Gastroesophageal sphincter (tissue), 3 donors: ENCODE data around the gene SLC26A8.

Experiments
- EP300 ChIP-seq: sonication (generic); formaldehyde crosslinking; IDR thresholded peaks from one replicate; pipeline ENCODE4 v1.6.1; 2017; ENCODE audit warnings: antibody characterized with exemption, mild to moderate bottlenecking
- TF ChIP-seq, protein P1 (sequence below), 4 experiments: fragments of 200-600 bp in 2 of 4; fragments of 450-650 bp in 2 of 4; sonication (generic) in 1 of 4; IDR thresholded peaks; one replicate each; pipeline ENCODE4 v1.5.1; 2017 to 2019; ENCODE audit warnings: antibody characterized with exemption in 4 of 4, mild to moderate bottlenecking in 2 of 4, moderate library complexity in 2 of 4

DNA sequence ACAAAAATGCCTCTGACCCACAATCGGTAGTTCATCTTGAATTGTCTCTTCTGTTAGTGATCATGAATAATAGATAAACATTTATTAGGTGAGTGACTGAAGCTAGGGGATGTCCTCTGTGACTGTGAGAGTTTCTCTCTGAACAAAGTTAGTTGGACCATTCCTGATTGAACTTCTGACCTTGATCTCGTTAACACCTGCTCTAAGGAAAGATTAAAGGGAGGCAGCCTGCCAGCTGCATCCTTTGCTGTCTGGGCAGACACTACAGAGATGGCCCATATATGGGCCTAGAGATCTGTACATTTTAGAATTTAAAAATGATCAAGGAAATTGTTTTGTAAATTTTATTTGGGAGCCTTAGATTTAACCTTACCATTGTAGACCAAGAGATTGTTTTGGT lies 30.5 kb upstream of the SLC26A8 start:
- no peak for TF ChIP-seq EP300
- TF ChIP-seq, protein P1, sequence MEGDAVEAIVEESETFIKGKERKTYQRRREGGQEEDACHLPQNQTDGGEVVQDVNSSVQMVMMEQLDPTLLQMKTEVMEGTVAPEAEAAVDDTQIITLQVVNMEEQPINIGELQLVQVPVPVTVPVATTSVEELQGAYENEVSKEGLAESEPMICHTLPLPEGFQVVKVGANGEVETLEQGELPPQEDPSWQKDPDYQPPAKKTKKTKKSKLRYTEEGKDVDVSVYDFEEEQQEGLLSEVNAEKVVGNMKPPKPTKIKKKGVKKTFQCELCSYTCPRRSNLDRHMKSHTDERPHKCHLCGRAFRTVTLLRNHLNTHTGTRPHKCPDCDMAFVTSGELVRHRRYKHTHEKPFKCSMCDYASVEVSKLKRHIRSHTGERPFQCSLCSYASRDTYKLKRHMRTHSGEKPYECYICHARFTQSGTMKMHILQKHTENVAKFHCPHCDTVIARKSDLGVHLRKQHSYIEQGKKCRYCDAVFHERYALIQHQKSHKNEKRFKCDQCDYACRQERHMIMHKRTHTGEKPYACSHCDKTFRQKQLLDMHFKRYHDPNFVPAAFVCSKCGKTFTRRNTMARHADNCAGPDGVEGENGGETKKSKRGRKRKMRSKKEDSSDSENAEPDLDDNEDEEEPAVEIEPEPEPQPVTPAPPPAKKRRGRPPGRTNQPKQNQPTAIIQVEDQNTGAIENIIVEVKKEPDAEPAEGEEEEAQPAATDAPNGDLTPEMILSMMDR (IDR thresholded peaks at IDR 0.05) = no peak
